ENCODE measurements around the gene ACMSD.
"Not testable (repeated sequence)": the region's sequence is repeated elsewhere in the genome, so short reads cannot be mapped to it uniquely, and the experiment has no call there.

The ACMSD gene

DNA sequence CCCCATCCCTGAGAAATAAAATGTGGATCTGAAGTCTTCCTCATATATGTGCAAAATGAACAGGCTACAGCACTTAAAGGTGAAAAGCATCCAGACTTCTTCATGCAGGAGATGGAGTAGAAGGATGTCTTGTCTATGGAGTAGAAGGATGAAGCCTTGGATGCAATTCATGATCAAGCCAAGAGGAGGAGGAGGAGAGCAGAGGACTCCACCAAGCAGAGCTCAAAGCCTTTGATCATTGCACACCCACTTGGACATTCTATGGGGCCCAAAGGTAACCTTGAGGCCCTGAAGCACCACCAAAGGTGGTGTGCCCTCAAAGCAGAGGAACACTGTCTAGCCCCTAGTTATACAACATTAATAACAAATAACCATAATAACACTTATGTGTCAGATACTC lies 17.3 kb downstream of the ACMSD start:
- DNase-seq, result no peak

DNA sequence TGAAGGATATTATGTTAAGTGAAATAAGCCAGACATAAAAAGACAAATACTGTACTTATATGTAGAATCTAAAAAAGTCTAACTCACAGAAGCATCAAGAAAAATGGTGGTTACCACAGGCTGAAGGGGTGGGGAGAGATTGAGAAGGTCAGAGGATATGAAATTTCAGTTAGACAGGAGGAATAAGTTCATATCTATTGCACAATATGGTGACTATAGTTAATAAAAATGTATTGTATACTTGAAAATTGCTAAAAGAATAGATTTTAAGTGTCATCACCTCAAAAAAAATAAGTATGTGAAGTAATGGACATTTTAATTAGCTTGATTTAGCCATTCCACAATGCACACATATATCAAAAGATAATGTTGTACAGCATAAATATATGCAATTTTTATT lies 19.8 kb downstream of the ACMSD start:
- DNase-seq, result no peak

DNA sequence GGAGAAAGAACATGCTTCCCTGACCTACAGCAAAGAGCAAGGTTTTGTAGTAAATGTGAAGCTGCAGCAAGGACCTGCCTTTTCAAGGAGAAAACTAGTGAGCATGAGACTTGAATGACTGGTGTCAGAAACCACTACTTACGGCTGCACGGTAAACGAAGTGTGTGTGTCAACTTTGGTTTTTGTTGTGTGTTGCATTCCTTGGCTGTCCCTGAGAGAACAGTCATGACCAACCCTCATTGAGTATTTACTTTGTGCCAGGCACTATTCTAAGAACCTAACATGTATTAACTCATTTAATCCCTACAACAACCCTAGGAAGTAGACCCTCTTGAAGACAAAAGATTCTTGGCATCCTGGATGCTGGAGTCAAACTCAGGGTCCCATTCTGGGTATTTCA lies 22.8 kb downstream of the ACMSD start:
- no peak for DNase-seq

DNA sequence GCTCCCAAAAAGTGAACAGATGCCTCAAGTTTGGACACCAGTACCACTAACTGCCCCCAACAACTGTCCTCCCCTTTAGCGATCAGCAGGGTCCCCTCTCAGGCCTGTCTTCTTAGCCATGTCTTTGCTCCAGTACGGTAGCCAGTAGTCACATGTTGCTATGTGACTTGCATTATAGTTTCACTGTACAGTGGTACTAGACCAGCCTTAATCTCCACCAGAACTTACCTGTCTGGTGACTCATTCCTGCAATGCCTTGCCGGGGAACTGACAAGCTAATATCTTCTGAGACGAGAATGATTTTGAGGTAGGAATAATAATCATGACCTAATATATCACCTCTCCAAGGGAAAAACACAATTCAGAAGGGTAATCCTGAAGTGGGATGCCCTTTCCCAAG lies 23.7 kb downstream of the ACMSD start:
- no peak for DNase-seq

DNA sequence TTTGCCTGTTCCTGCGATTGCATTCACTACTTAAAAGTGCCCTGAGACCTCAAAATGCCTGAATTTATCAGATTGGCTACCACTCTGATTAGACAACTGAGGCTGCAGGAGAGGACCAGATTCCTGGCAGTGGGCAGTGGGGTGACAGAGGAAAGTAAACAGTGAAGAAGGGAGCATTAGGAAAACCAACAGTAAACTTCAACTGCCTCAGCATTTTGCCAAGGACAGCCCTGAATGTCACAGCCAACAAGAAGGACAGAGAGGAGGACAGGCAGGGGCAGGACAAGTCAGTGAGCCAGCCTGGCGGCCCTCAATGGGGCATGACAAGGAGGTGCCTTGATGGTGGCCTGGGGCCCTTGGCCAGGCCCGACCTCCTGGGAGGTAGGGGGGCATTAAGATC lies 24.3 kb downstream of the ACMSD start:
- DNase-seq, result no peak

DNA sequence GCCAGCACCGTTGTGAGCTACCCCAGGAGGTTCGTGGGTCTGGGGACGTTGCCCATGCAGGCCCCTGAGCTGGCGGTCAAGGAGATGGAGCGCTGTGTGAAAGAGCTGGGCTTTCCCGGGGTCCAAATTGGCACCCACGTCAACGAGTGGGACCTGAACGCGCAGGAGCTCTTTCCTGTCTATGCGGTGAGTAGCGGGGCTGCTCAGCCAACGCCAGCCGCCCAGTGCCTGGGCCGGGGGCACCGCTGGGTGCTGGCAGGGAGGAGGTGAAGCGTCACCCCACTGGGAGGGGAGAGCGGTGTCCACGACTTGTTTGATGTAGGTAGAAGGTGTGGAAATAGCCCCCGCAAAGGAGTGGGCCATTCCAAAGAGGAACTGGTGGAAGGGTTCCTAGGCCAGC lies 25.0 kb downstream of the ACMSD start:
- no peak for DNase-seq

DNA sequence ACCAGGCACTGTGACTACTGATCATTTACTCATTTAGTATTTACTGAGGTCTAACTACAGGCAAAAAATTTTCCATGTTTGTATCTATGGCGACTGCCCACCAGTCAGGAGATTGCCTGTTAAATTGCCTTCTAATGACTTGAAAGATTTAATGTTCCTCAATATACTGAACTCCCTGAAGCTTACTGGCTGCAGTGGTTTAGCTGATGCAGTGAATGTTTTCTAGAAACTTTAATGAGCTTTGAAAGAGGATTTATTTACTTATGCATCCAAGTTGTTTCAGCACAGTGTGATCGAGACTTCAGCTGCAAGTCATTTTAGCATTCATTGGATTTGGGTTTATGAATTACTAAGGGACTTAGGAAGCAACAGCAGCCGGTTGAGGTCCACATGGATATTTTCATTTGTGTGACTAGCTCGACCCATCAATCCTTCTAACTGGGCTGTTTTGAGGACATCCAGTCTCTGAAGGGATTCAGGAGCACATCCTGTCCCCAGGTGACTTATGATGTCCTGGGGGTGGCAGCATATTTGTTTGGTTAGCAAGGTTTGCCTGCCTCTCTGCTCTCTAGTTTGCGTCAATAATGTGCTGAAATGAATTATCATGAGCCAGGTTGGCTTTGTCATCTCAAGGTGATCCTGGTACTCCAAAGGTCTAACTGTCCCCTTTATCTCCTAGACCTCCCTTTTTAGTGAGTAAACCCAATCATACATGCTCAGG lies 26.8 kb downstream of the ACMSD start:
- DNase-seq, result no peak

DNA sequence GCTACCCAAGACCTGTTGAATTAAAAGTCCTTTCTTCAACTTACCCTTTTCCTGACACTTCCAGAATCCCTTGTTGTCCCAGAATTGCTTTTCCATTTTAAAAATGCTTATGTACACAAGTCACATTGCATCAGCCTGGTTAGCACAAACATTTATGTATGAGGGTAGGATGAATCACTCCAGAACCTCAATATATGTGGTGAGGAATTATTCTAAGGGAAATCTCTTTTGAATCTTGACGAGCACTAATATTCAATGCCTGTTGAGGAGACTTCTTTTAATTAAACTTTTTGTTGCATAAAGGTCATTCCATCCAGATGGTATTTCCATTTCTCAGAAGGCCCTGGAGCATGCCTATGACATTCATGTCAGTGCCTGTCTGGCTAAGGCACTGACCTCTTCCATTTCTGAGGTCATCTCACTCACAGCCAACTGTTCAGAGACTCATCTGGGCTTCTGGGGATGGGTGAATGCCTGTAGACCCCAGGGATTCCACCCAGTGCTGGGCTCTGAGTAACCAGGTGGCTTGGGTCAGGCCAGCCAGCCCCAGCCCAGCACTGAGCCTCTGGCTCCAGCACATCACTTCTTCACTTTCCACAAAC lies 28.2 kb downstream of the ACMSD start:
- no peak for DNase-seq

DNA sequence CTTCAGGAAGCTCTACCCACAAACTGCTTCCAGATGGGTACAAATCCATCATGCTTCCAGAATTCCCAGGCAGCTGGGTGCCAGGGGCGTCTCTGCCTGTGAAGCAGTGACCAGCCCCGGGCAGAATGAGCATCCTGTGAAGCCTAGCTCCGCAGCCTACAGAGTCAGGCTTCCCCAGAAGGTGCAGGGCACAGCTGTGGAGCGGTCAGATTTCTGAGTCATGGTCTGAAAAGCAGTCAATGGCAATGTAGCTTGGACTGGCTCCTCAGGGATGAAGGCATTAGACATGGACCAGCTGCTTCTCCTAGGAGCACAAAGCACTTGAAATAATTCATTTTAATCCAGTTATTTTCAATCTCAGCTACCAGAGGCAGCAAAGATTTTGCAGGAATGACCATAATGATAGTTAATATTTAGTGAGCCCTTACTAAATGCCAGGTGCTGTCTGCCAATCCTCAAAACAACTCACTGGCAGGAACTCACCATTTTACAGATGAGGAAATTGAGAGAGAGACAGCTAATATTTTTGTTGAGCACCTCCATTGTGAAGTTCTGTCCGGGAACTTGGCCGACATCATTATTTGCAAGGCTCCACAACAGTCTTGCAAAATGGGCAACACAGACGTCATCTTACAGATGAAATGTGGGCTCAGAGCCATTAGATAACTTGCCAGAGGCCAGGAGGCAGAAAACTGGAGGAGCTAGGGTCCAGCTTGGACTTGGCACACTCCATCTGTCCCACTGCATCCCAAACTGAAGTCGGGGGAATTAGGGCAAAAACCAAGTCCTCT lies 31.7 kb downstream of the ACMSD start:
- no peak for DNase-seq

DNA sequence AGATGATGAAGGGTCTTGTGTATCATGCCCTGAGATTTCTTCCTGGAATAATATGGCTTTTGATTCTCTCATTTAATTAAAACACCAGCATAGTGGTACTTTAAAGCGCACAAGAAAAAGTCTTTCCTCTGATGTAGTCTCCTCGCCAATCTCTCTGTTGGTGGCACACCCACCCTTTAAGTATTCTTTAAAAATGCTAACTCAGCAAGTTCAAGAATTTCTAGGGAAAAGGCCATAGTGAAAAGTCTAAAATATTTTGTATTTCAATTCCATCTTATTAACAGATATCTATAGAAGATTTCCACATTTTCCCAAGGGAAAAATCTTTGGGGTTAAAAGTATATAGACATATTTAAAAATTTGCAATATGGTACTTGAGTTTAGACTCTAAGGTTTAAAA lies 34.7 kb downstream of the ACMSD start:
- no peak for DNase-seq

DNA sequence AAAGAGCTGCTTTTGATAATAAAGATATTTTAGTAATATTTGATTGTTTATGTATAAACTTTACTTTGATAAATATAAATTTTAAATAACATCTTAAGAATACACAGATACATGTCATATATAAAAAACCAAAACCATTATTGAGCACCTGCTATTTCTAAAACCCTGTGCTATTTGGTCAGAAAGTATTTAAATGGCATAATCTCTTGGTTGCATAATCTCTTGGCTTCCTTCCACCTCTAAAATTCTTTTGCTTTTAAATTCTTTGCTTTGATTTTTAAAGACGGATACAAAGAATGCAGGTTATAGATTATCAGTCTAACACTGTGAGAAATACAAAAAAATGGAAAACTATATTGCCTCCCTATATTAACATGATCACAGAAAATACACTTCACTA lies 36.9 kb downstream of the ACMSD start:
- DNase-seq, result no peak

DNA sequence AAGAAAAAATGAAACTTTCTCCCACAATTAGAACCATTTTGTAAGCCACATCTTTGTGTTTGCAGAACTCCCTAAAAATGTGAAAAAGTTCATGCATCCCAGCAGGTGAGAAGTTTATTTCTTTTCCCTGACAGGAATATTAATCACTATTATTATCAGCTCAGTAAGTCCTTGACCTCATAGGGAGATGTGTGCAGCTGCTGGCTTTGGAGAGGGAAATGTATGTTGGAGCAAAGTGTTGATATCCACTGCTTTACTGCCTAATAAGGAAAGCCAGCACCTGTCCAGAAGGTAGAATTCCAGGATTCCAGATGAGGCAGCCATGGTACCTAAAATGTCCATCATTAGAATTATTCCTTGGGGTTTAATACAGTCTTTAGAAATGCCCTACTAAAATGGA lies 44.4 kb downstream of the ACMSD start:
- DNase-seq, result no peak

DNA sequence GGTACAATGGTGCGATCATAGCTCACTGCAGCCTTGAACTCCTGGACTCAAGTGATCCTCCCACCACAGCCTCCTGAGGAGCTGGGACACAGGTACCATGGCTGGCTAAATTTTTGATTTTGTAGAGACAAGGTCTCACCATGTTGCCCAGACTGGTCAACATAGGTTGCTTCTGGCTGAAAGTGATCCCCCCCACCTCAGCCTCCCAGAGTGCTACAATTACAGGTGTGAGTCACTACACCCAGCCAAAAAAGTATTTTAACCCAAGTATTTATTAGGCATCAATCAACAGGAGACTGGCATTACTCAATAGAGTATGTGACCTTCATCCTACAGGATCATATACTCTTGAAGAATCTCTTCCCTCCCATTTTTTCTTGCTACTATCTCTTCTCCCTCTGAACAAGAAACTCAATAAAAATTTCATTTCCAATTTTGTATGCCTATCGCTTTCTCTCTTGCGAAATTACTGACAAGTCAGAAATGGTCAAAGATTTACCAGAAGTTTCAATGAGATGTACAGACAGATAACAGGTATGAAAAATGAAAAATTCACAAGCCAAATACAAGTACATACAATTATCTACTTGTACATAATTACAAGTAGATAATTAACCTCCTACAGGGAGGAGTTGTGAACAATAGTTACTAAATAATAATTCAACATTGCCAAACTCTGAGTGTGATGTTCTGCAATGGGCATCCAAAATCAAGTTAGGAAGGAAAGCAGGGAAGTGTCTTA lies 45.3 kb downstream of the ACMSD start:
- no peak for DNase-seq

DNA sequence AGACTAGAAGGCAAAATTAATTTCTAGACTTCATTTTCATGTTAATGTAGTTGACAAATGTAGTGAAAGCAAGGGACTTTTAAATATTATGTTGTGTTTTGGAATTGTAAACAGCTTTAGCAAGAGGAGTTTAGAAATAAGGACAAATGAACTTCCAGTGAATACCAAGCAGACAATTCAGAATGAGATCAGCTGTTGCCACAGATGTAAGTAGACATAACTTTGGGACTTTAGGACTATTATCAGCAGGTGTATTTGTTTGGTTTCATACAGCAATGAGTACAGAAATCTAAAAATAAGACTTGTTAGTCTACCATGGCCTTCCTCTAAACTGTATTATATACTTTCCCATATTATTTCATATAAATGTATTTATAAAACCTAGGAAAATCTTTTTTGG lies 46.0 kb downstream of the ACMSD start:
- DNase-seq, result no peak

DNA sequence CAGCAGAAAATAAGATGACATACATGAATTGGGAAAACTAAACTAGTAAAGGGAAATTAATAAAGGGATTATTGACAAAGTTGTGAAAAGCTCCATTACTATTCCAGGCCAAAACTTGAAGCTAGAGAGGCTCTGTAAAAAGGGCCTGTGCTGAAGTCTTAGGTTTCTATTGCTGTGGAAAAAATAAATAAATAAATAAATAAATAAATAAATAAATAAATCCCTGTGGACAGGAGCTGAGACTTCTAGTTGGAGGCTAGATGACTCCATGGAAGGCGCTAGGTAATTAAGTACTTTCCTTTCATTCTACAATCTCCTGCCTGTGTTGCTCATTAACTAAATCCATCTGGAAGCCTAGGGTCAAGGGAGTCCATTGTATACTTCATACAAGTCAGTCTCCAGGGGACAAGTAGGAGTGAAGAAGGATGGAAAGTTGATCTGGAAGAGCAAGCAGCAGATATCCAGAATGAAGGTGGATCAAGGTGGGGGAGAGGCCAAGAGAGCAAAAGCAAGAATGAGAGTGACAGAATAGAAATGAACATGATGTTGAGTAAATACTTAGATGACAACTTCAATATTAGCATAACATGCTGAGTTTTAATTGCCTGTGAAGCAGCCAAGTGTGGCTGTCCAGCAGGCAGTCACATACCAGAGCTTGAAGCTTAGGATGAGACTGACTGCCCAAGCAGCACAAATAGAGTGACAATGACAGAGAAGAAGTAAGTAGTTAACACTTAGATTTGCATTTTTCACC lies 54.0 kb downstream of the ACMSD start:
- DNase-seq, result no peak

DNA sequence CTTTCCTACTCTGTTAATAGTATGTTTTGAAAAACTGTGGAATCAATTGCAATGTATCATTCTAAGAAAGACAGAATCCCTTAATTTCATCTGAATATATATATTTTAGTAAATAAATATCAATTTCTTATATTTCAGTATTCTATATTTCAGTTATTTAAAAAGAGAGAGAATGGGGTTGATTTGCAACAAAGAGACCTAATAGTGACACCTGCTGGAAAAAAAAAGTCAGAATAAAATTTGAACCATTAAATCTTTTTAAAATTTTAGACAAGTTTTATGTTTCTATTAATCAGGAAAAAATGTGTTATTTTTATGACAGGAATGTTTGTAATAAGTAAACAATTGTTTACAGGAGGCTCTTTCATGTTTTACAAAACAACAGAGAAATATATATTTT lies 59.5 kb downstream of the ACMSD start:
- DNase-seq, result no peak

DNA sequence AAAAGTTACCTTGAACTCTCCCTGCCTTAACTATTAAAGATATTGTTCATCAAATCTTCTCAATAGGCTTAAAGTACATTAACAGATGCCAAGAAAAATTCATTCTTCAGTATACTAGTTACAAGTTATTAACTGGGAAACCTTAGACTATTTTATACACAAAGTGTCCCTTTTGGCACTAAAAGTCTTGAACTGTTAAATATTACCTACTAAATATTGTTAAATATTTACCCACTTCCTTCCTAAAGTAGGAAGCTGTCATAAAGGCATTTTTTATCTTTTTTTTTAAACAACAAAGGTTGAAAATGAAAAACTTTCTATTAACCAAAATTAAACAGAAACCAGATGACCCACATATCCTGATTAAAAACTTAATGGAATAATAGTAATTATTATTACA lies 60.8 kb downstream of the ACMSD start:
- no peak for DNase-seq

DNA sequence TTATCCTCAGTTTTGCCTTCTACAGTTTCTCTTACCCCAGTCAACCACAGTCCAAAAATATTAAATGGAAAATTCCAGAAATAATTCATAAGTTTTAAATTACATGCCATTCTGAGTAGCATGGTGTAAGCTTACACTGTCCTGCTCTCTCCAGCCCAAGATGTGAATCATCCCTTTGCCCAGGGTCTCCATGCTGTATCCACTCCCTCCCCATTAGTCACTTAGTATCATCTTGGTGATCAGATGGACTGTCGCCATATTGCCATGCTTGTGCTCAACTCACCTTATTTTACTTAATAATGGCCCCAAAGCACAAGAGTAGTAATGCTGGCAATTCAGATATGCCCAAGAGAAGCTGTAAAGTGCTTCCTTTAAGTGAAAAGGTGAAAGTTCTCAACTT lies 61.7 kb downstream of the ACMSD start:
- no peak for DNase-seq

DNA sequence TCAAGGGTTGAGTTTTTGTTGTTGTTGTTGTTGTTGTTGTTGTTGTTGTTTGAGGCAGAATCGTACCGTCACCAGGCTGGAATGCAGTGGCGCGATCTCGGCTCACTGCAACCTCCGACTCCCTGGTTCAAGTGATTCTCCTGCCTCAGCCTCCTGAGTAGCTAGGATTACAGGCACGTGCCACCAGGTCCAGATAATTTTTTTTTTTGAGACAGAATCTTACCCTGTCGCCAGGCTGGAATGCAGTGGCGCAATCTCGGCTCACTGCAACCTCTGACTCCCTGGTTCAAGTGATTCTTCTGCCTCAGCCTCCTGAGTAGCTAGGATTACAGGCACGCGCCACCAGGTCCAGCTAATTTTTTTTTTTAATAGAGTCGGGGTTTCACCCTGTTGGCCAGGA lies 65.3 kb downstream of the ACMSD start:
- not testable (repeated sequence) for DNase-seq

DNA sequence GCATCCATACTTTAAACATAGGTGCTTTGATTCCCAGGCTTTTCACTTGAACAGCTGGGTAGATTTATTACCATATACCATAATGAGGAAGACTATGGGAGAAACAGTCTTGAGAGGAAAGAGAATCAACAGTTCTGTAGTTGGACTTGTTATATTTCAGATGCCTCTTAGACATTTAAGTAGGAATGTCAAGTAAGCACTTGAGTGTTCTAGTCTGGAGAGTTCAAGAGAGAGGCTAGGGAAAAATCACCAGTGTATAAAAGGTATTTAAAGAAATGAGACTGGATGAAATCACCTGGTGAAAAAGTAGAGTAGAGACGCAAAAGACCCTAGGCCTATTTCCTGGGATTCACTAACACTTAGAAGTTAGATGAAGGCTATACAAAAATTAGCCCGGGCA lies 66.8 kb downstream of the ACMSD start:
- DNase-seq, result no peak

DNA sequence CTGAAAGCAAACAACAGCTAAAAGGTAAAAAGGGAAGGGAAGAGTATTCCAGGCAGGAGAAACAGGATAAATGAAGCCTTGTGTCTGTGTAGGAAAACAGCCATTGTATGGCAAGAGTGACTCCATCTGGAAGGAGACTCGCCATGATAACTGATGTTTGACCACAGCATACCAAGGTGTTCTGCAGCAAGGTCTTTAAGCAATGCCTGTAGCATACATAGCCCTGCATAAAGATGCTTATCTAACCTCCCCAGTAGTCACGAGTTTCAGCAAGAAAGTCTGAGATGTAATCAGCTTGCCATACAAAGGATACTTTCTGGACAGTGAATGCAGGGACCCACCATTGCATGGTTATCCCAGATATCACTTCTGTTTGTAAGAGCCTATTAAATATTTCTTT lies 68.3 kb downstream of the ACMSD start:
- no peak for DNase-seq

DNA sequence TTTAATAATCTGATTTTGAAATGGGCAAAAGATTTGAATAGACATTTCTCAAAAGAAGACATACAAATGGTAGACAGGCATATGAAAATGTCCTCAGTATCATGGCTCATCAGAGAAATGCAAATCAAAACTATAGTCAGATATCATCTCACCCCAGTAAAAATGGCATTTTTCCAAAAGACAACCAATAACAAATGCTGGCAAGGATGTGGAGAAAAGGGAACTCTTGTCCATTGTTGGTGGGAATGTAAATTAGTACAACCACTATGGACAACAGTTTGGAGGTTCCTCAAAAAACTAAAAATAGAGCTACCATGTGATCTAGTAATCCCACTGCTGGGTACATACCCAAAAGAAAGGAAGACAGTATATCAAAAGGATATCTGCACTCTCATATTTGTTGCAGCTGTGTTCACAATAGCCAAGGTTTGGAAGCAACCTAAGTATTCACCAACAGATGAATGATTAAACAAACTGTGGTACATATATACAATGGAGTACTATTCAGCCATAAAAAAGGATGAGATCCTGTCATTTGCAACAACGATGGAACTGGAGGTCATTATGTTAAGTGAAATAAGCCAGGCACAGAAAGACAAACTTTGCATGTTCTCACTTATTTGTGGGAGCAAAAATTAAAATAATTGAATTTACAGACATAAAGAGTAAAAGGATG lies 69.2 kb downstream of the ACMSD start:
- DNase-seq, result not testable (repeated sequence)

Measured in midbrain (tissue), 1 donor.